Neural cell (in vitro differentiated cells): ENCODE measurements around the gene RSU1.
"Not testable (repeated sequence)": the region's sequence is repeated elsewhere in the genome, so short reads cannot be mapped to it uniquely, and the experiment has no call there.

Source experiments
- CTCF ChIP-seq: fragments of 450-650 bp; IDR thresholded peaks from 2 replicates; pipeline ENCODE4 v1.5.1; 2014; ENCODE audit warnings: antibody characterized with exemption, mild to moderate bottlenecking, moderate library complexity; ENCODE audit not compliant: poor library complexity, severe bottlenecking
- EP300 ChIP-seq: fragments of 450-650 bp; conservative IDR thresholded peaks from 2 replicates; pipeline ENCODE4 v1.6.1; 2014; ENCODE audit warnings: antibody characterized with exemption, mild to moderate bottlenecking, moderate library complexity; ENCODE audit not compliant: poor library complexity, severe bottlenecking
- EZH2 ChIP-seq: fragments of 200-600, 300-800 bp; shearing (Covaris generic), sonication (generic); IDR thresholded peaks from 2 replicates; pipeline ENCODE4 v1.6.1; 2014; ENCODE audit warnings: antibody characterized with exemption, low read length, borderline replicate concordance, mild to moderate bottlenecking; ENCODE audit not compliant: insufficient read depth, poor library complexity, severe bottlenecking
- MXI1 ChIP-seq: fragments of 450-650 bp; conservative IDR thresholded peaks from 2 replicates; pipeline ENCODE4 v1.6.1; 2014; ENCODE audit warnings: antibody characterized with exemption, mild to moderate bottlenecking; ENCODE audit not compliant: poor library complexity, severe bottlenecking
- POLR2AphosphoS5 ChIP-seq: IDR thresholded peaks from 2 replicates; pipeline ENCODE4 v1.6.1; 2012
- RAD21 ChIP-seq: fragments of 450-650 bp; conservative IDR thresholded peaks from 2 replicates; pipeline ENCODE4 v1.6.1; 2014; ENCODE audit warnings: antibody characterized with exemption, mild to moderate bottlenecking, moderate library complexity
- SMC3 ChIP-seq: fragments of 450-650 bp; conservative IDR thresholded peaks from 2 replicates; pipeline ENCODE4 v1.6.1; 2014; ENCODE audit warnings: antibody characterized with exemption, mild to moderate bottlenecking, moderate library complexity; ENCODE audit not compliant: poor library complexity
- TAF1 ChIP-seq: IDR thresholded peaks from 2 replicates; pipeline ENCODE4 v1.6.1; 2012; ENCODE audit warnings: low read depth
- TF ChIP-seq, protein P1 (sequence below): IDR thresholded peaks from 2 replicates; pipeline ENCODE4 v1.6.1; 2012; ENCODE audit warnings: borderline replicate concordance

DNA sequence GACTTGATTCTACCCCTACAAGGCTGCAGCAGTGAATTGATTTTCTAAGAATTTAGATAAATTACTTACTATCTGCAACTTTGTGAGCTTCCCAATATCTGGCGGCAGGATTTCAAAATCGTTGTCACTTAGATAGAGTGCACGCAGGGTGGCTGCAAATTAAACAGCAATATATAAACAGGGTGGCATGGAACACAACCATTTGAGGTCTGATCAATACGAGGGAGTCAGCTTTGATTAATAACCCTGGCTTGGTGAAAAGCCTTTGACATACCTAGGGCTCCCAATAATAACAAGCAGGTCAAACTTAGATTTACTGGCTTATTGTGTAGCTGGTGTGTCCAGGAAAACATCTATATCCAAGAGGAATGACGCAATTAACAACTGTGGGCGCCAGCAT, 64.4 kb downstream of the RSU1 start:
- not testable (repeated sequence) for TF ChIP-seq POLR2AphosphoS5, RAD21, CTCF, SMC3, EP300, EZH2, TAF1, MXI1
- TF ChIP-seq, protein P1, sequence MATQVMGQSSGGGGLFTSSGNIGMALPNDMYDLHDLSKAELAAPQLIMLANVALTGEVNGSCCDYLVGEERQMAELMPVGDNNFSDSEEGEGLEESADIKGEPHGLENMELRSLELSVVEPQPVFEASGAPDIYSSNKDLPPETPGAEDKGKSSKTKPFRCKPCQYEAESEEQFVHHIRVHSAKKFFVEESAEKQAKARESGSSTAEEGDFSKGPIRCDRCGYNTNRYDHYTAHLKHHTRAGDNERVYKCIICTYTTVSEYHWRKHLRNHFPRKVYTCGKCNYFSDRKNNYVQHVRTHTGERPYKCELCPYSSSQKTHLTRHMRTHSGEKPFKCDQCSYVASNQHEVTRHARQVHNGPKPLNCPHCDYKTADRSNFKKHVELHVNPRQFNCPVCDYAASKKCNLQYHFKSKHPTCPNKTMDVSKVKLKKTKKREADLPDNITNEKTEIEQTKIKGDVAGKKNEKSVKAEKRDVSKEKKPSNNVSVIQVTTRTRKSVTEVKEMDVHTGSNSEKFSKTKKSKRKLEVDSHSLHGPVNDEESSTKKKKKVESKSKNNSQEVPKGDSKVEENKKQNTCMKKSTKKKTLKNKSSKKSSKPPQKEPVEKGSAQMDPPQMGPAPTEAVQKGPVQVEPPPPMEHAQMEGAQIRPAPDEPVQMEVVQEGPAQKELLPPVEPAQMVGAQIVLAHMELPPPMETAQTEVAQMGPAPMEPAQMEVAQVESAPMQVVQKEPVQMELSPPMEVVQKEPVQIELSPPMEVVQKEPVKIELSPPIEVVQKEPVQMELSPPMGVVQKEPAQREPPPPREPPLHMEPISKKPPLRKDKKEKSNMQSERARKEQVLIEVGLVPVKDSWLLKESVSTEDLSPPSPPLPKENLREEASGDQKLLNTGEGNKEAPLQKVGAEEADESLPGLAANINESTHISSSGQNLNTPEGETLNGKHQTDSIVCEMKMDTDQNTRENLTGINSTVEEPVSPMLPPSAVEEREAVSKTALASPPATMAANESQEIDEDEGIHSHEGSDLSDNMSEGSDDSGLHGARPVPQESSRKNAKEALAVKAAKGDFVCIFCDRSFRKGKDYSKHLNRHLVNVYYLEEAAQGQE = not testable (repeated sequence)
